Calu3 (cell line): ENCODE results near the gene POLD2. TPM values are rescaled to one million over a fixed set of nuclear protein-coding genes. Genes with fewer than 3 reads are reported as not detected.

ENCODE experiments used
- BruUV-seq: library from RNA; stranded (reverse); fragments of 400-500 nt; replicated peaks from 2 replicates; lab custom pipeline; 2021; lab: Mats Ljungman, UMichigan
- CTCF ChIA-PET: fragments of 300-600 bp; sonication (Branson Sonifier 250); formaldehyde crosslinking; loops from one replicate; lab custom pipeline; 2022; ENCODE audit warnings: antibody characterized with exemption; lab: Charles Lee
- DNase-seq: peaks from one replicate; pipeline ENCODE4 v3.0.0; 2022
- H3K27ac Mint-ChIP-seq: one replicate; pipeline ENCODE4 v1.8.0; 2022; ENCODE audit warnings: mixed read lengths; ENCODE audit not compliant: unreplicated experiment
- H3K27me3 Mint-ChIP-seq: one replicate; pipeline ENCODE4 v1.8.0; 2022; ENCODE audit warnings: mixed read lengths; ENCODE audit not compliant: unreplicated experiment
- H3K36me3 Mint-ChIP-seq: one replicate; pipeline ENCODE4 v1.8.0; 2022; ENCODE audit warnings: mild to moderate bottlenecking, moderate library complexity, mixed read lengths; ENCODE audit not compliant: insufficient read depth, unreplicated experiment
- H3K4me1 Mint-ChIP-seq: one replicate; pipeline ENCODE4 v1.8.0; 2022; ENCODE audit warnings: mild to moderate bottlenecking, low read depth, mixed read lengths; ENCODE audit not compliant: unreplicated experiment
- H3K4me3 Mint-ChIP-seq: one replicate; pipeline ENCODE4 v1.8.0; 2022; ENCODE audit warnings: mild to moderate bottlenecking, low read depth, moderate library complexity, mixed read lengths; ENCODE audit not compliant: unreplicated experiment
- H3K9me3 Mint-ChIP-seq: one replicate; pipeline ENCODE4 v1.8.0; 2022; ENCODE audit warnings: low read depth, mixed read lengths; ENCODE audit not compliant: unreplicated experiment
- intact Hi-C: fragments of 100-400 bp; cut with micrococcal nuclease; formaldehyde crosslinking; loops from one replicate; pipeline ENCODE4 v1.10.0; 2022; ENCODE audit not compliant: unreplicated experiment
- total RNA-seq: library from RNA; stranded (reverse); gene quantifications from 2 replicates; pipeline ENCODE4 v1.2.3, GENCODE V29; 2022
- TF ChIP-seq, protein P1 (sequence below): fragments of 200-600 bp; IDR thresholded peaks from one replicate; pipeline ENCODE4 v1.8.0; 2022; ENCODE audit warnings: antibody characterized with exemption; ENCODE audit not compliant: unreplicated experiment

Gene POLD2
- total RNA-seq, 1 experiment from 2014 or later, result 237 TPM

DNA sequence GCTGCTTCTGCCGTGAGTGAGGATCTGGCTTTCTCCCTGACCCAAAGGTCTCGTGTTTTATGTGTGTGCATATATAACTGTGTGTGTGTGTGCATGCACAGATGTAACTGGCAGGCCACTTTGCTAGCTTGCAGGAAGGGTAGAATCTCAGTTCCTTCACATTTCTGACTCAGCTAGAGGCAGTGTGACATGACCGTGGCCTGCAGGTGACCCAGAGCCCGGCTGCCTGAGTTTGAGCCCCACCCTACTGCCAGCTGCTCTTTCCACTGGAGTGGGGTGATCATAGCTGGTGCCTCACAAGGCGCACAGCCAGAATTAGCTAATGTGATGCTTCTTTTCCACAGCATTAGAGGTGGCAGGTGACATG lies 27.1 kb upstream of the POLD2 start:
- no peak for DNase-seq
- H3K27ac Mint-ChIP-seq, result no peak overlapping the region
- H3K27me3 Mint-ChIP-seq, result peaks cover 49% of the 10 kb centered on the region
- no peaks in the 10 kb centered on the region for H3K36me3 Mint-ChIP-seq
- CTCF ChIA-PET, result interaction anchor here (1.5 kb wide), 1 partner anchor 51 kb away, joined by 4 read pairs; no protein-coding TSS in a partner anchor
- no peaks in the 10 kb centered on the region for H3K9me3 Mint-ChIP-seq
- TF ChIP-seq, protein P1, sequence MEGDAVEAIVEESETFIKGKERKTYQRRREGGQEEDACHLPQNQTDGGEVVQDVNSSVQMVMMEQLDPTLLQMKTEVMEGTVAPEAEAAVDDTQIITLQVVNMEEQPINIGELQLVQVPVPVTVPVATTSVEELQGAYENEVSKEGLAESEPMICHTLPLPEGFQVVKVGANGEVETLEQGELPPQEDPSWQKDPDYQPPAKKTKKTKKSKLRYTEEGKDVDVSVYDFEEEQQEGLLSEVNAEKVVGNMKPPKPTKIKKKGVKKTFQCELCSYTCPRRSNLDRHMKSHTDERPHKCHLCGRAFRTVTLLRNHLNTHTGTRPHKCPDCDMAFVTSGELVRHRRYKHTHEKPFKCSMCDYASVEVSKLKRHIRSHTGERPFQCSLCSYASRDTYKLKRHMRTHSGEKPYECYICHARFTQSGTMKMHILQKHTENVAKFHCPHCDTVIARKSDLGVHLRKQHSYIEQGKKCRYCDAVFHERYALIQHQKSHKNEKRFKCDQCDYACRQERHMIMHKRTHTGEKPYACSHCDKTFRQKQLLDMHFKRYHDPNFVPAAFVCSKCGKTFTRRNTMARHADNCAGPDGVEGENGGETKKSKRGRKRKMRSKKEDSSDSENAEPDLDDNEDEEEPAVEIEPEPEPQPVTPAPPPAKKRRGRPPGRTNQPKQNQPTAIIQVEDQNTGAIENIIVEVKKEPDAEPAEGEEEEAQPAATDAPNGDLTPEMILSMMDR, result no peak
- intact Hi-C loops, result no loop called here
- H3K4me1 Mint-ChIP-seq, result no peaks in the 10 kb centered on the region
- no peak overlapping the region for H3K4me3 Mint-ChIP-seq
- BruUV-seq, result no TSS peak

DNA sequence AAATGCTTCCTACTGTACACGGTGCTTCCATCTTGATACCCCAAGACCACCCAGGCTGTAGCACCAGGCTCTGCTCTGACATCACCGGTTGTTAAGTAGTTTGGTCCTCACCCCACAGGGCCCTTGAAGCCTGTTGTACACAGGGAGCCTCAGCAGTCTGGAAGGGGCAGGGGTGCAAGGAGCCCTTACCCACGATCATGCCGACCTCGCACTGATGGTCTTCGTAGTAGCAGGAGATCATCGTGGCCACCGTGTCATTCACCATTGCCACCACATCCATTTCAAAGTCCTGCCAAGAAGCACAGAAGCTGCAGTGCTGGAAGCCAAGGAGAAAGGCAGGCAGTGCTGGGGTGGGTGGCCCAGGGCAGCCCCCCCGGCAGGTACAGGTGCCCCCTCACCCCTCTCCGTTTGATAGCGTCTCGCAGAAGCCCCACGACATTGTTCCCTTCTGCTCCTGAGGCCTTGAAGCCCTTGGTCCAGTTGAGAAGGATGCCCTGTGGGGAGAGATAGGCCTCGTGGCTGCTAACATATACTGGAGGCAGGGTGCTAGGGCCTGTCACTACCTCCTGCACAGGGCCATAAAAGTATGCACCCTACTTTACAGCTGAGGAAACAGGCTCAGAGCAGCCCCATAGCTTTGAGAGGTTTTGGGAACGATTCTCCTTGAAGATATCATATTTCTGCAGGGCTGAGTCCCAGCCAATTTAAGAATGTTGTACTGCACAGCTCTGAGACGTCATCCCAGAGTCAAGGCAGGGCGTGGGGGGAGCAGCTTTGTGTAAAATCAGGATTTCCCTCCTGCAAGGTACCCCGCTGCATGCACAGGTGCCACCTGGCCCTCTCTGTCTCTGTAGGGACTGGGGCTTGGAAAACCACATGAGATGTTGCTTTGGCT lies 26.5 kb upstream of the POLD2 start:
- BruUV-seq, result no TSS peak
- no peaks in the 10 kb centered on the region for H3K4me1 Mint-ChIP-seq
- H3K27ac Mint-ChIP-seq, result no peak overlapping the region
- H3K9me3 Mint-ChIP-seq, result no peaks in the 10 kb centered on the region
- H3K27me3 Mint-ChIP-seq, result peaks cover 49% of the 10 kb centered on the region
- no peak for DNase-seq
- intact Hi-C loops, result no loop called here
- no peak overlapping the region for H3K4me3 Mint-ChIP-seq
- CTCF ChIA-PET, result no interaction called here
- TF ChIP-seq, protein P1, result no peak
- no peaks in the 10 kb centered on the region for H3K36me3 Mint-ChIP-seq

DNA sequence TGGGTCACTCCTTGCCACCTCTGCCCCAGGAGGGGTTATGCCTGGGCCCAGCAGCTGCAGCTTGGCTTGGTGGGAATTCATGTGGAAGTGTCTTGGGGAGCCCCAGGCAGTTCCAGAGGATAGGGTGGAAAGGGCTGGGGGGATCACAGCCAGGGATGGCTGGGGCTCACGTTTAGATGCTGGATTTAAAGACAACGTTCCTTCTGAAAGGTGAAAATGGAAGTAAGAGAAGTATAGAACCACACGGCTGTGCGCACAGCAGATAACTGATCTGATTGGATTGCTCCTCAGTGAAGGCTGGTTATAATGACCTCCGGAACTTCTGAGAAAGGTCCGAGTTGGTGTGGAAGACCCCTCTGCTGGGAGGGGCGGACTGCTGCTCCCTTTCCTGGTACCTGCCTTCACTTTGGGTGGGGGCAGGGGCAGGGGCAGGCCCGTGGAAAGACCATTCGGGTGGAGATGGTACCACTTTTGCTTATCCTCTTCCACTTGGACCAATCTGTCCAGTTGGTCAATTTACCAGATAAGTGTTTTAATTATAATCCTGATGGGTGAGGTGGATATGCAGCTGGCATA lies 25.7 kb upstream of the POLD2 start:
- Mint-ChIP-seq H3K9me3 (no peaks in the 10 kb centered on the region), H3K27ac (no peak overlapping the region), H3K27me3 (peaks cover 49% of the 10 kb centered on the region), H3K36me3 (no peaks in the 10 kb centered on the region), H3K4me1 (no peaks in the 10 kb centered on the region), H3K4me3 (no peak overlapping the region)
- TF ChIP-seq, protein P1, result no peak
- CTCF ChIA-PET, result no interaction called here
- intact Hi-C loops, result no loop called here
- no peak for DNase-seq
- BruUV-seq, result no TSS peak

DNA sequence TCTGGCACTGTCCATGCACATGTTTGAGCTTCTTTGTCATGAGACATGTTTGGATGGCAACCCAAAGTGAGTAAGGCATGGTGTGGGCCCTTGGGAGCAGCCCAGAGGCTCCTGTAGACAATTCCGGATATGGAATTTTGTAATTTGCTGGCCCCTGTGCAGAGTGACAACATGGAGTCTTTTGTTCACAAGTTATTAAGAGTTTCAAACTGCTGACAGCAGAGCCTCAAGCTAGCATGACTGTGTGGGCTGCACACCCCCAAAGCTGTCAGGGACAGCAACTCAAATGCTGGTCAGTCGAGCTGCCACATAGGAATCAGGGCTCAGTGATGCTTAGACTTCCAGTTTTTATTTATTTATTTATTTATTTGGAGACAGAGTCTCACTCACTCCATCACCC lies 24.8 kb upstream of the POLD2 start:
- Mint-ChIP-seq H3K4me1 (no peaks in the 10 kb centered on the region), H3K27me3 (peaks cover 51% of the 10 kb centered on the region), H3K27ac (no peak overlapping the region), H3K36me3 (no peaks in the 10 kb centered on the region), H3K9me3 (no peaks in the 10 kb centered on the region), H3K4me3 (no peak overlapping the region)
- TF ChIP-seq, protein P1, result no peak
- CTCF ChIA-PET, result no interaction called here
- no TSS peak for BruUV-seq
- DNase-seq, result no peak
- intact Hi-C loops, result no loop called here
